PC-3 (cell line): ENCODE data around the gene DNAJC1. TPM values are rescaled to one million over a fixed set of nuclear protein-coding genes. Genes with fewer than 3 reads are reported as not detected.

Experiments
- ATAC-seq: fragments of 200-7000 bp; cut with Tn5 transposase; 2 replicates; pipeline ENCODE4 v1.9.1; 2020; ENCODE audit warnings: mild to moderate bottlenecking, moderate library complexity
- BruUV-seq: library from RNA; stranded (reverse); fragments of 400-500 nt; replicated peaks from 2 replicates; lab custom pipeline; 2021; lab: Mats Ljungman, UMichigan
- CTCF ChIA-PET: fragments of 300-600 bp; sonication (Branson Sonifier 250); formaldehyde crosslinking; loops from one replicate; lab custom pipeline; 2022; ENCODE audit warnings: antibody characterized with exemption; lab: Charles Lee
- POLR2A ChIA-PET: fragments of 300-600 bp; sonication (Branson Sonifier 250); formaldehyde crosslinking; loops from one replicate; lab custom pipeline; 2022; ENCODE audit warnings: antibody characterized with exemption; ENCODE audit not compliant: unreplicated experiment; lab: Charles Lee
- DNase-seq: peaks from one replicate; pipeline ENCODE4 v3.0.0-alpha.2; 2015
- H2AFZ ChIP-seq: fragments of 300-600 bp; sonication (generic); 2 replicates; pipeline ENCODE4 v1.6.0; 2016; ENCODE audit warnings: antibody characterized with exemption, low read length
- H3F3A ChIP-seq: fragments of 300-600 bp; sonication (generic); one replicate; pipeline ENCODE4 v1.6.0; 2017; ENCODE audit warnings: antibody characterized with exemption, low read length, control low read depth, mild to moderate bottlenecking; ENCODE audit not compliant: unreplicated experiment
- H3K27ac ChIP-seq: fragments of 300-600 bp; sonication (generic); 2 replicates; pipeline ENCODE4 v1.5.1; 2016; ENCODE audit warnings: mild to moderate bottlenecking, low read length
- H3K27me3 ChIP-seq: fragments of 300-600 bp; sonication (generic); 2 replicates; pipeline ENCODE4 v1.6.1; 2016; ENCODE audit warnings: low read length, mixed read lengths
- H3K36me3 ChIP-seq: fragments of 300-600 bp; sonication (generic); 2 replicates; pipeline ENCODE4 v1.6.1; 2016; ENCODE audit warnings: low read depth, mixed run types, low read length, mixed read lengths
- H3K4me1 ChIP-seq: fragments of 300-600 bp; sonication (generic); 2 replicates; pipeline ENCODE4 v1.5.1; 2016; ENCODE audit warnings: low read length; ENCODE audit not compliant: insufficient read depth
- H3K4me2 ChIP-seq: fragments of 300-600 bp; sonication (generic); 2 replicates; pipeline ENCODE4 v1.6.0; 2016; ENCODE audit warnings: low read length
- H3K4me3 ChIP-seq: fragments of 300-600 bp; sonication (generic); 2 replicates; pipeline ENCODE4 v1.5.1; 2016; ENCODE audit warnings: mild to moderate bottlenecking, low read length, mixed read lengths
- H3K79me2 ChIP-seq: fragments of 300-600 bp; sonication (generic); 2 replicates; pipeline ENCODE4 v1.6.1; 2017; ENCODE audit warnings: low read length, mixed read lengths
- H3K9ac ChIP-seq: fragments of 300-600 bp; sonication (generic); 2 replicates; pipeline ENCODE4 v1.6.0; 2016; ENCODE audit warnings: mild to moderate bottlenecking, low read length
- H3K9me2 ChIP-seq: fragments of 300-600 bp; sonication (generic); replicated peaks from 2 replicates; pipeline ENCODE4 v1.6.1; 2016; ENCODE audit warnings: mixed run types, low read length, mixed read lengths
- H3K9me3 ChIP-seq: fragments of 300-600 bp; sonication (generic); 2 replicates; pipeline ENCODE4 v1.6.1; 2016; ENCODE audit warnings: low read length, mixed read lengths
- H4K20me1 ChIP-seq: fragments of 300-600 bp; sonication (generic); 2 replicates; pipeline ENCODE4 v1.6.1; 2016; ENCODE audit warnings: low read length, mixed read lengths
- CTCF ChIP-seq: fragments of 300-600 bp; sonication (generic); conservative IDR thresholded peaks from 2 replicates; pipeline ENCODE4 v1.5.1; 2017; ENCODE audit warnings: antibody characterized with exemption, low read depth, mild to moderate bottlenecking, low read length
- EZH2 ChIP-seq: fragments of 300-600 bp; sonication (generic); IDR thresholded peaks from one replicate; pipeline ENCODE4 v1.6.1; 2017; ENCODE audit warnings: antibody characterized with exemption, mild to moderate bottlenecking, low read length; ENCODE audit not compliant: unreplicated experiment
- EZH2phosphoT487 ChIP-seq: fragments of 300-600 bp; sonication (generic); IDR thresholded peaks from 2 replicates; pipeline ENCODE4 v1.6.1; 2018; ENCODE audit warnings: mild to moderate bottlenecking, antibody characterized with exemption, low read length, borderline replicate concordance
- intact Hi-C: fragments of 100-400 bp; cut with micrococcal nuclease; formaldehyde crosslinking; loops from 2 replicates; pipeline ENCODE4 v1.9.0; 2023
- total RNA-seq: library from RNA; depleted of rRNA; stranded (reverse); fragments of >200 nt; gene quantifications from 2 replicates; pipeline ENCODE4 v1.2.3, GENCODE V29; 2014

The DNAJC1 gene
- total RNA-seq, 1 experiment from 2014 or later = 53.4 TPM

GRCh38 chr10:21808550-21808949, 195.0 kb downstream of the DNAJC1 start:
- no peak for DNase-seq
- no peaks in the 10 kb centered on the region for H3K27me3 ChIP-seq
- H2AFZ ChIP-seq = no peak overlapping the region
- no peaks in the 10 kb centered on the region for H3K4me1 ChIP-seq
- H3F3A ChIP-seq = no peaks in the 10 kb centered on the region
- no peak overlapping the region for H3K4me2 ChIP-seq
- no peaks in the 10 kb centered on the region for H3K79me2 ChIP-seq
- no TSS peak for BruUV-seq
- POLR2A ChIA-PET = no interaction called here
- H3K9ac ChIP-seq = no peak overlapping the region
- no peak overlapping the region for H3K27ac ChIP-seq
- no peaks in the 10 kb centered on the region for H3K36me3 ChIP-seq
- CTCF ChIA-PET = no interaction called here
- TF ChIP-seq EZH2phosphoT487 = no peak
- no peak for TF ChIP-seq CTCF
- no peak for TF ChIP-seq EZH2
- no peak for ATAC-seq
- H3K9me2 ChIP-seq = no peaks in the 10 kb centered on the region
- no peaks in the 10 kb centered on the region for H4K20me1 ChIP-seq
- H3K4me3 ChIP-seq = no peak overlapping the region
- no peaks in the 10 kb centered on the region for H3K9me3 ChIP-seq
- intact Hi-C loops = no loop called here

- intact Hi-C loops = no loop called here
- Histone ChIP-seq H3K9me3 (no peaks in the 10 kb centered on the region), H3F3A (no peaks in the 10 kb centered on the region), H3K4me1 (no peaks in the 10 kb centered on the region), H3K27me3 (no peaks in the 10 kb centered on the region), H3K4me2 (no peak overlapping the region), H3K27ac (no peak overlapping the region), H2AFZ (no peak overlapping the region), H3K79me2 (no peaks in the 10 kb centered on the region), H3K9ac (no peak overlapping the region), H4K20me1 (no peaks in the 10 kb centered on the region), H3K4me3 (no peak overlapping the region), H3K9me2 (no peaks in the 10 kb centered on the region), H3K36me3 (no peaks in the 10 kb centered on the region)
- CTCF ChIA-PET = no interaction called here
- no peak for DNase-seq
- no TSS peak for BruUV-seq
- no peak for TF ChIP-seq EZH2
- no peak for TF ChIP-seq EZH2phosphoT487
- no peak for TF ChIP-seq CTCF
- POLR2A ChIA-PET = no interaction called here
- ATAC-seq = no peak
These were observed 196.3 kb downstream of the DNAJC1 start for GRCh38 chr10:21807180-21807579.

- intact Hi-C loops = no loop called here
- Histone ChIP-seq H3K9ac (no peak overlapping the region), H2AFZ (no peak overlapping the region), H3K4me2 (no peak overlapping the region), H3K27me3 (no peaks in the 10 kb centered on the region), H3K27ac (no peak overlapping the region), H3F3A (no peaks in the 10 kb centered on the region), H3K9me2 (no peaks in the 10 kb centered on the region), H3K36me3 (no peaks in the 10 kb centered on the region), H3K9me3 (no peaks in the 10 kb centered on the region), H3K4me3 (no peak overlapping the region), H3K79me2 (no peaks in the 10 kb centered on the region), H3K4me1 (no peaks in the 10 kb centered on the region), H4K20me1 (no peaks in the 10 kb centered on the region)
- ATAC-seq = no peak
- CTCF ChIA-PET = no interaction called here
- POLR2A ChIA-PET = interaction anchor here (0.7 kb wide), 1 partner anchor 287 kb away, joined by 4 read pairs; no protein-coding TSS in a partner anchor
- TF ChIP-seq EZH2 (no peak), CTCF (no peak), EZH2phosphoT487 (no peak)
- BruUV-seq = no TSS peak
- DNase-seq = no peak
These were observed 200.2 kb downstream of the DNAJC1 start for GRCh38 chr10:21803374-21803773.
